Measurements from ENCODE around the gene GATA6.

GATA6 gene

DNA sequence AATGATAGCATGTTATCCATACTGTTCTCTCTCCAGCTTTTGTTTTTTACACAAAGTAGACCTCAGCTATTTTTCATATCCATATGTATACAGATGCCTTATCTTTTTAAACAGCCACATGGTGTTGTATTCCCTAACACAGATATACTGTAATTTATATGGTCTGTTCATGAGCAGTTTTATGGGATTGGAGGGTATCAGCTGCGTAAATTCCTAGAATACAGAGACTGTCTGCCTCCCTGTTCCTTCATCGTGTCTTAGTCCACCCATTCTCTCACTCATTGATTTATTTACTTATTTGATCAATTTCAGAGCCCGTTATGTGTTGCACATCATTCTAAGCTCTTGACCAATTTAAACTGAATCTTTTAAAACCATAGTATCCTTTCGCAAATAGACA lies 80.6 kb downstream of the GATA6 start:
- no peak overlapping the region for H3K4me3 ChIP-seq (ENCODE audit: low read length)
- no peak for TF ChIP-seq ZNF274 (IDR thresholded peaks at IDR 0.05; ENCODE audit: low read depth, low read length)

DNA sequence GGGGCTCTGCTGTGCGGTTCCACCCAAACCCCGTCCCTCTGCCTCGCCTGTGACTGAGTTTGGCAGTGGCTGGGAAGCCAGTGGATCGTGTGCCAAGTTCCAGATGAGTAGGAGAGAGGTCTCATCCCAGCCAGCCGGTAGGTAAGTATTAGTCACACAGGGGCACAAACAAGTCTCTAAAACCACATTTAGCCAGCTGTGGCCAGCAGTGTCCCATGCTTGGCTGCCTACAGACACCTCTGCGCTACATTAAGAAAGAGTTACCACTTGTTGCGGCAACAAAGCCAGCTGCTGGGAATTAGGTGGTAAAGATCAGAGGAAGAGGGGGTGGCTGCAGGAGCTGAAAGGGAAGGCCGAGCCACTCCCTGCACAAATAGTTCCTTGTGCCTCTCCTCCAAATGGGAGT lies 81.2 kb downstream of the GATA6 start:
- no peak overlapping the region for H3K4me3 ChIP-seq (ENCODE audit: low read length)
- TF ChIP-seq ZNF274 (IDR thresholded peaks at IDR 0.05; ENCODE audit: low read depth, low read length): no peak
